Activated naive CD4-positive, alpha-beta T cell treated with anti-CD3 and anti-CD28 coated beads, Interleukin-2, amount 50 U/mL, for 16 hours (primary cell): ENCODE data around the gene STPG2.

Experiments
- DNase-seq: peaks from one replicate; pipeline ENCODE4 v3.0.0-alpha.2; 2020

Gene STPG2

DNA sequence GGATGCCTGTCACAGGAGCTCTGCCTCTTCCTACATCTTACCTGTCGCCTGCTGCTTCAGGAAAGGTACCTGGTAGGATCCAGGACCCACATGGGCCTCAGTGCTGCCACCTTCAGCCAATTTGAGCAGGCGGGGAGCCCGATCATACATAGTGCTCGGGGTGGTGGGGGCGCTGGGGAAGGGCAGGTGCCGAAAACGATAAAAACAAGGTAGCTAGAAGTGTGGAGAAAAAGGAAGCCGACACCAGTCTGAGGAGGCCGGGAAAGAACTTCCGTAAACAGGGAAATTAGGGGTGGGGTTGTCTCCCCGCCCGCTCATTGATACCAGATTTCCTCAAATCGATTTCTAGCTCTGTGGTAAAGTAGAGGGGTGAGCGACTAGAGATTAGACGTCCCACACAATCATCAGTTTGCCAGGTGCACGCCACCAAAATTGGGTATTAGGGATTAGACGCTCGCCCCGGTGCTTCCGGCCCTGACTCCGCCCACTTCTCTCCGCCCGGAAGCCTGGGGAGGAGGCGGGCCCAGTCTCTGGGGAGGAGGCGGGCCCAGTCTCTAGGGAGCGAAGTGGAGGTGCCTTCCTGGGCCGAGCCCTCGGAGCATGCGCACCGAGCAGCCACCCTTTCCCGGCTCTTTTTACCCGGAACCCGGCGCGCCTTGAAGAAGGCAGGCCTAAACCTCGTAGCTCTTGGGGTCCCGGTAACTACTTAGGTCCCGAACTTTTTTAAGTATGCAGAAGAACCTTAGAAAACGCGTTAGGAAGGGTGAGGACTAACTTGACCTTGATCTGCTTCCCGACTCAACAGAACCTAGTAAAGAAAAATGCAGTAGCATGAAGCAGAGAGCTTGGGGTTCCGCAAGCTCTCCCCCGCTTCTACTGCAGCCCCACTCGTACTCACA, at the start of gene STPG2:
STPG2 (minus strand) TSS at position 476 of the 899 bp plus-strand sequence.
- DNase-seq = peak; percentile 95

DNA sequence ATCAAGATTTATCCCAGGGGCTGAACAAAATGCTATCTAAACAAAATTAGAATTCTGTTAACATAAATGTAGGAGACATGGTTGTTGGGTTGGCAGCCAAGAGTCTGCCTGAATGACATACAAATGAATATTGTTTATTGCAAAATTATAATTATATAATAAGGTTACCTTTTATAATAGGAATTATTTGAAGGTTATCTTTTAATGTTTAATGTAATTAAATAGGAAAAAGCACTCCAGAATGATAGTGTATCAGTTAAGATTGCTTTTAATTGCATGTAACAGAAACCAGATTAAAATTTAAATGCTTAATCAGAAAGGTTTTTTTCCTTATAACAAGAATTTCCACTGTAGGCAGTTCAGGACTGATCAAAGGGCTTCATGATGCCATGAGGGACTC, 42.0 kb upstream of the STPG2 start:
- DNase-seq = no peak

DNA sequence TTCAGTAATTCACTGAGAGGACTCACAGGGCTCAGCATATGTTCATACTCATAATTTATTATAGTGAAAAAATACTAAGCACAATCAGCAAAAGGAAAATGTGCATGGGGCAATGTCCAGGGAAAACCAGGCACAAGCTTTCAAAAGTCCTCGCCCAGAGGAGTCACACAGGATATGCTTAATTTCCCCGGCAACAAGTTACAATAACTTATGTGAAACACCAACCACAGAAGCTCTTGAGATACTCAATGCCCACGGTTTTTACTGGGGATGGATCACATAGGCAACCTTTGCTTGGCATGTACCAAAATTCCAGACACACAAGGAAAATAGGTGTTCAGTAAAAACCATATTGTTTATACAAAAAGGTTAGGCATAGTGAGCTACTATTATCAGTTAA, 38.5 kb upstream of the STPG2 start:
- DNase-seq = no peak

DNA sequence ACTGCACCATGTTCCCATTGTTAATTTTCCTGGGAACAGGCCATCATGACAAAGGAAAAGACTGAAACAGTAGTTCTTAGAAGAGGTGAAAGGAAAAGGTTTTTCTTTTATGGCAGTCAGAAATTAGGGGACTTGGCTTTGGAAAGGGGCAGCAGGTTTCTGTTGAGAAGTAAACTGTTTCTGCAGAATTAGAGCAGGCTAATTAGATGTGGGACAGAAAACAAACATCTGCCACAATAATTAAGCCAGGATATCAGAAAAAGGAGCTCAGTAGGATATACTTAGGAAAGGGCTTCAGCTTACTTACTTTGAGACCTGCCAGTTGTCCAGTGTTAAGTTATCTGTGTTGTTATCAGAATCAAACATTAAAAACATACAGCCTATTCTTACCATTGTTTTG, 36.7 kb upstream of the STPG2 start:
- no peak for DNase-seq

DNA sequence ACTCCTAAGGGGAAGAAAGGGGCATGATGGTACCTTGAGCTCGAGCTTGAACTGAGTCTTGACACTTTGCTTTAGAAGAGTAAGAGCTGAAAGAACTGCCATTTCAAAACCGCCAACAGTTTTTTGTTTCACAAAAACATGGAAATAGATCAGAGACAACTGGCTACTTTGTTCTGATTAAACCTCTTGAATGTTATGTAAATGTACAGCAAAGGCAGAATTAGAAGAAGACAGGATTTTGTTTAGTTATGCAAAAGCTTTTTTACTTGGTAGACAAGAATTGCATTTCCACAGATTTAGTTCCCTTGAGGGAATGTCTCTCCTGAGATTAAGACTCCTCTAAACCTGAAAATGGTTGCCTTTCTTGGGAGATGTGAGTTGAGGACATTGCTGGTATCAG, 33.3 kb upstream of the STPG2 start:
- no peak for DNase-seq

DNA sequence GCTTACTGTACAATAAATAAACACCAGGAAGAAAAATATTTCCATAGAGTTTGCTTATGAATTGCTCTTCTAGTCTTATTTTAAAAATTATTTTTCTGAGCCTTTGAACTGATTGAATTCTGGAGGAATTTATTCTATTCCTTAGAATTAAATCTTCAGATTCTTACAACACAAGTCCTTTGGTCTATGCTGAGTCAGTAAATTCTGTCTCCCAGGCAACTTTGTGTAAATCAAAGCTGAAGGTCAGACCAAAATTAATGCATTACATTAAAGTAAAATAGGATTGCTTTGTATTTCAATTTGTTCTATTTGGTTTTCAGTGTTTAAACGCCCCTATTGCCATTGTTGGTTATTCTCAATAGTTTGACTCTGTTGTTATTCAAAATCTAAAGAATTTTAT, 26.8 kb upstream of the STPG2 start:
- DNase-seq = no peak

DNA sequence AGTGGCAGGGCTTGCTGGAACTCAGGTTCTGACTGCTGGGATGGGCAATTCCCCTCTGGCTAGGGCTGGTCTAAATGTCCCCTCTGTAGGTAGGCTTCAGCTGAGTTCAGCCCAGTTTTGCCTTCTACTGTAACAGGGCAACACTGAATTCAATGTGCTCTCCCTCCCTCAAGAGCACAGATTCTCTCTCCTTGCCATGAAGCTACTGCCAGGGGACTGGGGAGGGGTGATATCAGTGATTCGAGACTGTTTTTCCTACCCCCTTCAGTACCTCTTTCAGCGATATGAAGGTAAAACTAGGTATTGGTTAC, 23.4 kb upstream of the STPG2 start:
- no peak for DNase-seq

DNA sequence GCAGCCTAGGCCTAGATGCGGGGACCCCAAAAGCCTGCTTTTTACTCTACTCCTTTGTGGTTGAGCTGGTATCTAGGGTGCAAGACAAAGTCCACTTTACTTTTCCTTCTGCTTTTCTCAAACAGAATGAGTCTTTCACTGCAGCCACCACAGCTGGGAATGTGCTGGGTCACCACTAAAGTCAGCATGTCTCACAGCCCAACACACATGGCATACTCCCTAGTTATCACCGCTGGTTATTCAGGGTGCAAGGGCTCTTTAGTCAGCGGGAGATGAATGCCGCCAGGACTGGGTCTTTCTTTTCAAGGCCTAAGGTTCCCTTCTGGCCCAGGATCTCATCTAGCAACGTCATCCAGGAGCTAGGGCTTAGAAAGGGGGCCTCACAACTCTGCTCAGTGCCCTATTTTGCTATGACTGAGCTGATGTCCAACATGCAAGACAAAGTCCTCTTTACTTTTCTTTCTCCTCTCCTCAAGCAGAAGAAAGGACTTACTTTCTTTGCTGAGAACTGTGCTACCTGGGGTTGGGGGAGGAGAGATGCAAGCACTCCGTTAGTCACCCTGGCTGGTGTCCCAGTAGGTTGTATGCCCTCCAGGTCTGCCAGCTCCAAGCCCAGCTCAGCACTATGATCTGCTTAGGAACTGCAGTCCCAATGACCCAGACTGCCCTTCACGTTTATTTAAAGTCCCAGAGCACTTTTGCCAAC, 22.9 kb upstream of the STPG2 start:
- DNase-seq = no peak

DNA sequence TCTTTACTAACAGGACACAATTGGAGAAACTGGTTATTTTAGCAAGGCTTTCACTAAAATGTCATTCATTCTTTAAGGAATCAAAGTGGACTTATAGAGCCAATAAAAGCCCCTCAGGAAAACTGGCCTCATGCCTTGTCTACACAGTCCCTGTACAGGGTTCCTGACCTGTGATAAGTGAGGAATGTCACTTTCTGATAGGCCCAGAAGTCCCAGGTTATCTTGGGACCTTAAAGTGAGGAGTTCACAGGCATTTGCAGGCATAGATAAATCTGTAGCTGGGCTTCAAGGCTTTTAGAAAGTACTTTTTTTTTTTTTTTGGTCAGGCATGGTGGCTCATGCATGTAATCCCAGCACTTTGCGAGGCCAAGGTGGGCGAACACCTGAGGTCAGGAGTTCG, 19.4 kb upstream of the STPG2 start:
- DNase-seq = no peak

DNA sequence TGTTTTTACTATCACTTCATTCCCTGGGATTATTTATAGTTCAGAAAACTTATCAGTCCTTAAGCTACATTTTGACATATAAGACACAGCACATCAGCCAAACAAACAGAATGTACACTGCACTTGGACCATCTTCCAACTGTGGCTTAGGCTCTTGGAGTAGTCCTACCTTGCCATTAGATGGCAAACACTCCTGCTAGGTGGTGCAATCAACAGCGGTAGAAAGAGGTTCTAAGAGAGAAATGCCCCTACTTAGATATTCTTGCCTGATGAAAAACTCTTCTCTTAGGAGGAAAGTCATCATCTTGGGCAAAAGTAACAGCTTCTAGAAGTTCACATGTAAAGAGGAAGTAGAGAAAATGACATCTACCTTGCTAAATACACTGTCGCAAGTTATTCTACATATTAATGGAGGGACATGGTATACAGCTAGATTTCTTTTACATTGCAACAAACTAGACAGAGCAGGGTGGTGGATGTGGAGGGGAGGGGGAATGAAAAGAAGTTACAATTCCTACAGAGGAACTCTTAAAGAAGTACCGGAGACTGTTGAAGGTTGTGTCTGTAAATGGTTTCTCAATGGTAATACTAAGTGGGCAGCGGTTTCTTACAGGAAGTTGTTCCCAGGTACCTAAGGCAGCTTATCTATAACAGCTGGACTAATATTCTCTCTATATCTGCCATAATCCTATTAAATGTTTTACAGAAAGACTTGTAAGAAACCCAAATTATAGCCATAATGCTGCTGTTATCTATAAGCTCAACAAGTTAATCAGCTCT, 8.1 kb upstream of the STPG2 start:
- DNase-seq = no peak

DNA sequence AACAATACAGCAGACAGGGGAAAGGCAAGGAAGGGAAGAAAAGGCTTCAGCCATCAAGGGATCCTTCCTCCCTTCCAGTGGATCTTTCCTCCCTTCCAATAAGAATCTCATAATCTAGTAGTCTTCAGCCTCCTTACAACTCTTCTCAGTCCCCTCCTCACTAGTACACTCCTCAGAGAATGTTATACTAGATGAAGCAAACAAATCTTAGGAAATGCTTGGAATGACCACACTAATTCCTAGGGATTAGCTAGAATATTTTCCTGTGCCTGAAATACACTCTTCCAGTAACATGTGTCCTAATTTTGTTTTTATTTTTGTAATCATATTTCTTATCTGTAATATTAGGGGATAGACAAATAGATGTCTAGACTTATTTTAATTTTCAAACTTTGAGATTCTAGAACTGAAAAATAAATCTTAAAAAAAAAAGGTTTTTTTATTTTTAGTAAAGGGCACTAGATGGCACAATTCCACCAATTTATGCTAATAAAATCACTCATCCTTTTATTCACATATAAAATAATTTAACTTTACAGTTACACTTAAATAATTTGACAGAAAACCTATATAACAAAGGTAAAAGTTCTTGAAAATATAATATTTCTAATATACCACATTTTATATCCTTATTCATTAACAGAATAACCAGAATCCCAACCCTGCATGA, 7.0 kb upstream of the STPG2 start:
- DNase-seq = no peak

DNA sequence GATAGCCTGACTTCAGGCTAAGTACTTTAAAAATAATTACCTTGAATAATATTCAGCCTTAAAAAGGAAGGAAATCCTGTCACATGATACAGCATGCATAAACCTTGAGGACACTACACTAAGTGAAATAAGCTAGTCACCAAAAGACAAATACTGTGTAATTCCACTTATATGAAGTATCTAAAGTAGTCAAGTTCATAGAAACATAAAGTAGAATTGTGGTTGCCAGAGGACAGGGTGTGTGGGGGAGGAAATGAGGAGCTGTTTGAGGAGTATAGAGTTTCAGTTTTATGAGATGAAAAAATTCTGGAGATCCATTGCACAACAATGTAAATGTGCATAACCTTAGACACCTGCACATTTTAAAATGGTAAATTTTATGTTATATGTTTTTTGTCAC, 5.6 kb upstream of the STPG2 start:
- DNase-seq = no peak

DNA sequence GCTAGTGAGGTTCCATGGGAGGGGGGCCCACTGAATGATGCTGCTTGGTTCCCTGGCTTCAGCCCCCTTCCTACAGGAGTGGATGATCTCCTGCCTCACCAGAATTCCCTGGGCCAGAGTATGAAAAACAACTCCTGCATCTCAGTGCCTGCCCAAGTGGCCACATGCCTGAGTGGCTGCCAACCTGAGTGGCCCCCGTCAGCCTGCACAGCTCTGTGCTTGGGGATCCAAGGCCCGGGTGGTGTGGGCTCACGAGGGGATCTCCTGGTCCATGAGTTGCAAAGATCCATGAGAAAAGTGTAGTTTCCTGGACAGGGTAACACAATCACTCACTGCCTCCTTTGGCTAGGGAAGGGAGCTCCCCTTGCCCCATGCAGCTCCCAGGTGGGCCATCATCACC, 17.1 kb downstream of the STPG2 start:
- no peak for DNase-seq

DNA sequence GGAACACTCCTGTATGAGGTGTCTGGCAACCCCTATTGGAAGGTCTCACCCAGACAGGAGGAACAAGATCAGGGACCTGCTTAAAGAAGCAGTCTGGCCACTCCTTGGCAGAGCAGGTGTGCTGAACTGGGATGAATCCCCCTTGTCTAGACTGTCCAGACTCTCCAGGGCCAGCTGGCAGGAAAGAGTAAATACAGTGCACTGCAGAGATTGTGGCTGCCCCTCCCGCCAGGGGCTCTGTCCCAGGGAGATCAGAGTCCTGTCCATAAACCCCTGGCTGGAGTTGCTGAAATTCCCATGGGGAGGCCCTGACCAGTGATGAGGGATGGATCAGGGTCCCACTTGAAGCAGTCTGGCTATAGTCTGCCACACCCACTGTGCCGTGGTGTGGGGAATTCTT, 17.7 kb downstream of the STPG2 start:
- no peak for DNase-seq

DNA sequence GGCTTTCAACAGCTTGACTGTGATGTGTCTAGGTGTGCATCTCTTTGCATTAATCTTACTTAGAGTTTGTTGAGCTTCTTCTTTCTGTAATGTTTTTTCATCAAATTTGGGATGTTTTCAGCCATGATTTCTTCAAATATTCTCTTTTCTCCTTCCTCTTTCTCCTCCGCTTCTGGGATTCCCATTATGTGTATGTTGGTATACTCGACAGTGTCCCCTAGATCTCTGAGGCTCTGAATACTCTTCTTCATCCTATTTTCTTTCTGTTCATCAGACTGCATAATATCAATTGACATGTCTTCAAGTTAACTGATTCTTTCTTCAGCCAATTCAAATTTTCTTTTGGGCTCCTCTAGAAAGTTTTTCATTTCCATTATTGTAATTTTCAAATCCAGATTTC, 25.9 kb downstream of the STPG2 start:
- DNase-seq = no peak

DNA sequence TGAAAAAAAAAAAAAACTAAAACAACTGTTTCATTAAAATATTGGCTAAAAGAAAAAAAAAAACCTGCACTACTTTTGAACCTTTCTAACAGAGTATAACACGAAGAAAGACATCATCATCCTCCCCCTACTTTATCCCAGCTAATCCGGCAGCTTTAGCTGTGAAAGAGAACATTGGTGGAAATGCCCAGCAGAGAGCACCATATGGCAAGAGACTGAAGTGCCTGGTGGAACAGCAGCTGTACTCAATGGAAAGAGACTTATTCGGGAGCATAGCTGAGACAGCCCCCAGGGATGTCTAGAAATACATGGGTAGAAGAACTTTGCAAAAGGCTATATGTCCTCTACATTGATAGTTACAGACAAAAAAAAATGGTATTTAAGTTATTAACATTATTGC, 30.3 kb downstream of the STPG2 start:
- no peak for DNase-seq

DNA sequence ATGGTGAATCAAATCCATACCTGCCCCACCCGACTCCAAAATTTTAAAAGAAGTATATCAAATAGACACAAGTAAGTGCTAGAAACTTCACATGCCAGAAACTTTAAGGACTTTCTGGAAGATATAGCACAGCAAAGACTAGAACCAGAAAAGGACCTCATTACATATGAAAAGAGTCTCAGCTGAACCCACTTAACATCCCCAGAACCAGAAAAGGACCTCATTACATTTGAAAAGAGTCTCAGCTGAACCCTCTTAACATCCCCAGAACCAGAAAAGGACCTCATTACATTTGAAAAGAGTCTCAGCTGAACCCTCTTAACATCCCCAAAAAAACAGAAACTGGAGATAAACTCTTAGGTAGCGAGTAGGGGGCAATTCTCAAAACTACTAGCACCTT, 32.3 kb downstream of the STPG2 start:
- DNase-seq = no peak

DNA sequence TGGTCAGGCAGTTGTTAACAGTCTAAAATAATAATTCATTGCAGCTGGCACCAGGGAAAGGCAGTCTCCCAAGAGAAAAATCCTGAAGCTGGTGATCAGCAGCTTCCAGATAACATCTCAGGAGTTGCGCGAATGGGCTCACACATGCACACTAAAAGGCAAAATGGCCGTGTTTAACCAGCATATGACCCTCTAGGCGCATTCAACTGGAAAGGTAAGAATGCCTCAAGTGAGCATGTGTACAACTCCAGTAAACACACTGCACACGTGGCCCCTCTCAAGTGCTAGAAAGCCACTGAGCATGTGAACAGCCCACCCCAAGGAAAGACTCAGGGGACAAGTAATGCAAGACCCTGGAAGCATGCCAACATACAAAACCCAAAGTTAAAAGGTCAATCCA, 33.1 kb downstream of the STPG2 start:
- no peak for DNase-seq

DNA sequence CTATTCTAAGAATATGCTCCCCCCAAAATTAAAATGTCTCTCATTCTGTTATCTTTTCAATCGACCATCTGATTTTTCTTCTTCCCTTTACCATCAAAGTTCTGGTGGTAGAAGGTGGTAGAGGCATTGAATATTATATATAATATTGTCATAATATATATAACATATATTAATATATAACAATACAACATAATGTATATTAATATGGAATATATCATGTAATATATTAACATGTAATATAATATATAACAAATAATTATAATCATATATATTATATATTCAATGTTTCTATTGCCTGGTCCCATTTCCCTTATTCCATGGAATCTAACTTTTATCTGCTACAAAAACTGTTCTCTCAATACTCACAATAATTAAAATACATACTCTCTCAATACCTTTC, 40.6 kb downstream of the STPG2 start:
- DNase-seq = no peak

DNA sequence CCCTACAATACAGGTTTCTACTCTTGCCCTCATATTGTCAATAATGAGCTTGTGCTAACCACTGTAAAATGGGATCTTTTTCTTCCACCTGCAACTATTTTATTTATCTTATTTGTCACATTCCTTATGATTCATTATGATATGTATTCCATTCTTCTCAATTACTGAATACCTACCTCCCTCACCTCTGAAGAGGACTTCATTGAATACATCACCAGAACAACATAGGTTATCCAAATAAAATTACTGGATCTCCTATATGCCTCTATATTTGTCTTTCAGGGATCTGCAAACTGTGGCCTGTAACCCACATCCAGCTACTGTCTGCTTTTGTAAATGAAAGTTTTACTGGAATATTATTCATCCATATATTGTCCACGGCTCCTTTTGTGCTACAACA, 41.3 kb downstream of the STPG2 start:
- no peak for DNase-seq

DNA sequence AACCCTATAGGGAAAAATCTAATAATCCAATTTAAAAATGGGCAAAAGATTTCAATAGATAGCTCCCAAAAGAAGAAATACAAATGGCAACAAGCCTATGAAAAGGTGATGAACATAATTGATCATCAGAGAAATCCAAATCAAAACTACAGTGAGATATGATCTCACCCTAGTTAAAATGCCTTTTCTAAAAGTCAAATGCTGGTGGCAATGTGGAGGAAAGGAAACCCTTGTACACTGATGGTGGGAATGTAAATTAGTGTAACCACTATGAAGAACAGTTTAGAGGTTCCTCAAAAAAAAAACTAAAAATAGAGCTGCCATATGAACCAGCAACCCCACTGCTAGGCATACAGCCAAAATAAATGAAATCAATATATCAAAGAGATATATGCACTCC, 44.5 kb downstream of the STPG2 start:
- no peak for DNase-seq

DNA sequence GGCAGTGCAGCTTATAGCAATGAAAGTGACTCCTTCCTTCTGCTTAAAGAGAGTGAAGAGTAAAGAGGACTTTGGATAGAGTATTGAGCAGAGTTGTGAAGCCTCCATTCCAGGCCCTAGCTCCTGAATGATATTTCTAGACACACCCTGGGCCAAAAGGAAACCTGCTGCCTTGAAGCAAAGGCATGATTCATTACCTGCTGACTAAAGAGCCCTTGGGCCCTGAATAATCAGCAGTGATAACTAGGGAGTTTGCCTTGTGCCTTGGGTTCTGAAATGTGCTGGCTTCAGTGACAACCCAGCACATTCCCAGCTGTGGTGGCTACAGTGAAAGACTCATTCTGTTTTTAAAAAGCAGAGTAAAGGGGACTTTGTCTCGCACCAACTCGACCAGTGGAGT, 49.2 kb downstream of the STPG2 start:
- DNase-seq = no peak

DNA sequence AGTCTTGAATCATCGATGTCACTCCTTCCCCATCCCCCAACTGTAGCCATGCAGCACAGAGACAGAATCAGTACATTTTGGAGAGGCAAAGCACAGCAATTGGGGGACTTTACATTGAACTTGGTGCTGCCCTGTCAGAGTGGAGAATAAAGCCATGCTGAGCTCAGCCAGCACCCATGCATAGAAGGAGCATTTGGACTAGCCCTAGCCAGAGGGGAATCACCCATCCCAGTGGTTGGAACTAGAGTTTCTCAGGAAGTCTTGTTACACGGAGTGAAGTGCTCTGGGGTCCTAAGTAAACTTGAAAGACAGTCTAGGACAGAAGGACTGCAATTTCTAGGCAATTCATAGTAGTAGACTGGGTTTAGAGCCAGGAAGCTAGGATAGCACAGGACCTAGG, 49.6 kb downstream of the STPG2 start:
- no peak for DNase-seq
